Body of pancreas (tissue), 4 donors: ENCODE results near the gene BCKDK.

Experiments
- CTCF ChIP-seq, 7 experiments: fragments of 450-650 bp in 4 of 7; fragments of 200-600 bp in 3 of 7; sonication (generic) in 3 of 7; IDR thresholded peaks; one replicate each; pipeline ENCODE4 v1.5.1; 2016 to 2019; ENCODE audit warnings: antibody characterized with exemption in 7 of 7
- POLR2A ChIP-seq, 3 donors: fragments of 450-650 bp; IDR thresholded peaks; one replicate each; pipeline ENCODE4 v1.6.1; 2016; ENCODE audit warnings: antibody characterized with exemption in 3 of 3, mild to moderate bottlenecking in 2 of 3

- TF ChIP-seq CTCF (IDR thresholded peaks at IDR 0.05) (no peak), POLR2A (IDR thresholded peaks at IDR 0.05) (no peak)
These were observed 31.9 kb upstream of the BCKDK start for GRCh38 chr16:31076319-31076718.
